Mesenchymal stem cell (in vitro differentiated cells and primary cell): ENCODE measurements around the gene COL4A1.
A peak's percentile ranks its signal among the peaks of the same experiment; 100 is the strongest.

ENCODE experiments used
- DNase-seq: peaks from one replicate; pipeline ENCODE4 v3.0.0-alpha.2; 2013
- H2AFZ ChIP-seq: one replicate; pipeline ENCODE4 v1.6.1; 2013; ENCODE audit warnings: low read depth, mild to moderate bottlenecking, control low read depth, inconsistent platforms, low read length, moderate library complexity
- H2AK5ac ChIP-seq: 2 replicates; pipeline ENCODE4 v1.6.1; 2013; ENCODE audit warnings: low read length, moderate library complexity, mild to moderate bottlenecking, inconsistent platforms; ENCODE audit not compliant: severe bottlenecking
- H2BK120ac ChIP-seq: one replicate; pipeline ENCODE4 v1.6.1; 2013; ENCODE audit warnings: low read depth, mild to moderate bottlenecking, inconsistent platforms, low read length, moderate library complexity
- H2BK12ac ChIP-seq, 2 experiments: one replicate each; pipeline ENCODE4 v1.6.1; 2013; ENCODE audit warnings: inconsistent platforms in 2 of 2, low read length in 2 of 2, mild to moderate bottlenecking in 2 of 2, moderate library complexity in 2 of 2, control low read depth in 1 of 2
- H2BK15ac ChIP-seq: one replicate; pipeline ENCODE4 v1.6.1; 2013; ENCODE audit warnings: mild to moderate bottlenecking, low read depth, inconsistent platforms; ENCODE audit not compliant: poor library complexity, severe bottlenecking
- H2BK5ac ChIP-seq: 2 replicates; pipeline ENCODE4 v1.6.1; 2013; ENCODE audit warnings: low read depth, mild to moderate bottlenecking, low read length, control low read depth, inconsistent platforms; ENCODE audit not compliant: poor library complexity, severe bottlenecking
- H3K14ac ChIP-seq, 2 experiments: one replicate each; pipeline ENCODE4 v1.6.1; 2013; ENCODE audit warnings: inconsistent platforms in 2 of 2, low read length in 2 of 2, control low read depth in 1 of 2, mild to moderate bottlenecking in 1 of 2, moderate library complexity in 1 of 2
- H3K18ac ChIP-seq, 2 experiments: one replicate each; pipeline ENCODE4 v1.6.1; 2013; ENCODE audit warnings: inconsistent platforms in 2 of 2, low read length in 2 of 2, control low read depth in 1 of 2, low read depth in 1 of 2, mild to moderate bottlenecking in 1 of 2
- H3K23ac ChIP-seq, 2 experiments: one replicate each; pipeline ENCODE4 v1.6.1; 2013; ENCODE audit warnings: inconsistent platforms in 2 of 2, low read length in 2 of 2, mild to moderate bottlenecking in 2 of 2, moderate library complexity in 2 of 2, control low read depth in 1 of 2
- H3K27ac ChIP-seq: 2 replicates; pipeline ENCODE4 v1.5.1; 2013; ENCODE audit warnings: mild to moderate bottlenecking, moderate library complexity, low read length, control low read depth, inconsistent platforms; ENCODE audit not compliant: poor library complexity, severe bottlenecking
- H3K27me3 ChIP-seq, 2 experiments: 2 replicates each; pipeline versions ENCODE4 v1.6.1 to v1.7.0; 2013; ENCODE audit warnings: low read length in 2 of 2, mild to moderate bottlenecking in 2 of 2, moderate library complexity in 2 of 2, control low read depth in 1 of 2, inconsistent platforms in 1 of 2; ENCODE audit not compliant: control insufficient read depth in 1 of 2, insufficient read depth in 1 of 2
- H3K36me3 ChIP-seq, 2 experiments: 2 replicates each; pipeline versions ENCODE4 v1.6.1 to v1.7.0; 2013; ENCODE audit warnings: low read length in 2 of 2, control low read depth in 1 of 2, inconsistent platforms in 1 of 2, low read depth in 1 of 2, mild to moderate bottlenecking in 1 of 2; ENCODE audit not compliant: insufficient read depth in 2 of 2, control insufficient read depth in 1 of 2
- H3K4ac ChIP-seq, 2 experiments: one replicate each; pipeline ENCODE4 v1.6.1; 2013; ENCODE audit warnings: inconsistent platforms in 2 of 2, low read length in 2 of 2, mild to moderate bottlenecking in 2 of 2, moderate library complexity in 2 of 2, control low read depth in 1 of 2, low read depth in 1 of 2
- H3K4me1 ChIP-seq: 2 replicates; pipeline ENCODE4 v1.6.1; 2013; ENCODE audit warnings: low read depth, low read length, control low read depth; ENCODE audit not compliant: control insufficient read depth, insufficient read depth
- H3K4me2 ChIP-seq: 2 replicates; pipeline ENCODE4 v1.6.1; 2013; ENCODE audit warnings: low read length, mild to moderate bottlenecking, inconsistent platforms; ENCODE audit not compliant: poor library complexity, severe bottlenecking
- H3K4me3 ChIP-seq, 2 experiments: 2 replicates each; pipeline versions ENCODE4 v1.5.1 to v1.7.0; 2013; ENCODE audit warnings: low read length in 2 of 2, mild to moderate bottlenecking in 2 of 2, control low read depth in 1 of 2, low read depth in 1 of 2; ENCODE audit not compliant: insufficient read depth in 1 of 2
- H3K79me1 ChIP-seq: replicated peaks from 2 replicates; pipeline ENCODE4 v1.6.1; 2013; ENCODE audit warnings: mild to moderate bottlenecking, control low read depth, low read length, inconsistent platforms; ENCODE audit not compliant: poor library complexity, severe bottlenecking
- H3K9ac ChIP-seq: 2 replicates; pipeline ENCODE4 v1.7.0; 2013; ENCODE audit warnings: mild to moderate bottlenecking, low read length, moderate library complexity
- H3K9me3 ChIP-seq: 2 replicates; pipeline ENCODE4 v1.7.0; 2013; ENCODE audit warnings: mild to moderate bottlenecking, low read length; ENCODE audit not compliant: control insufficient read depth
- H4K8ac ChIP-seq: one replicate; pipeline ENCODE4 v1.6.1; 2013; ENCODE audit warnings: inconsistent platforms, mild to moderate bottlenecking, low read length, moderate library complexity
- H4K91ac ChIP-seq: one replicate; pipeline ENCODE4 v1.6.1; 2013; ENCODE audit warnings: mild to moderate bottlenecking, low read length, inconsistent platforms
- WGBS: methylation state at CpG from one replicate; pipeline ENCODE4 v1.1.7; 2013; ENCODE audit warnings: mixed read lengths; 5-methylcytosine and 5-hydroxymethylcytosine counted together

The COL4A1 gene

GRCh38 chr13:110284779-110285484 lies 22.0 kb downstream of the COL4A1 start:
- Histone ChIP-seq H2AFZ (no peak overlapping the region), H2BK12ac (no peak overlapping the region), H3K4me2 (no peak overlapping the region), H3K23ac (no peak overlapping the region), H3K14ac (no peak overlapping the region), H3K18ac (no peak overlapping the region), H3K27me3 (peaks cover 0 to 4% of the 10 kb centered on the region in 2 experiments), H2BK5ac (no peak overlapping the region), H3K36me3 (peaks cover 0 to 59% of the 10 kb centered on the region in 2 experiments), H2BK120ac (no peak overlapping the region), H3K9ac (no peak overlapping the region), H3K4me1 (peaks cover 10% of the 10 kb centered on the region), H2BK15ac (no peak overlapping the region), H3K4ac (no peak overlapping the region), H2AK5ac (no peak overlapping the region), H3K4me3 (peak overlapping the region in 1 of 2 experiments; percentile 15), H4K91ac (no peak overlapping the region), H3K79me1 (peaks cover 23% of the 10 kb centered on the region), H3K9me3 (peaks cover 5% of the 10 kb centered on the region), H4K8ac (no peak overlapping the region), H3K27ac (no peak overlapping the region)
- 98% methylated on average over 10 of the region's 11 CpGs for WGBS
- DNase-seq: no peak

- 97% methylated on average over 5 of the region's 7 CpGs for WGBS
Measured at GRCh38 chr13:110283736-110284517, 23.0 kb downstream of the COL4A1 start.

GRCh38 chr13:110282316-110282841 lies 24.6 kb downstream of the COL4A1 start:
- Histone ChIP-seq H3K27me3 (peaks cover 0 to 4% of the 10 kb centered on the region in 2 experiments), H2AK5ac (no peak overlapping the region), H3K4me3 (no peak overlapping the region), H3K9ac (no peak overlapping the region), H3K4me2 (no peak overlapping the region), H4K91ac (no peak overlapping the region), H3K4me1 (peaks cover 10% of the 10 kb centered on the region), H4K8ac (no peak overlapping the region), H3K23ac (peak overlapping the region in 1 of 2 experiments; percentile 47), H2BK5ac (no peak overlapping the region), H2BK12ac (peak overlapping the region in 1 of 2 experiments; percentile 45), H3K36me3 (peaks cover 0 to 39% of the 10 kb centered on the region in 2 experiments), H2AFZ (no peak overlapping the region), H3K27ac (no peak overlapping the region), H3K9me3 (peaks cover 5% of the 10 kb centered on the region), H3K79me1 (peaks cover 19% of the 10 kb centered on the region), H3K14ac (no peak overlapping the region), H2BK120ac (no peak overlapping the region), H3K18ac (no peak overlapping the region), H2BK15ac (no peak overlapping the region), H3K4ac (no peak overlapping the region)
- 100% methylated on average over 1 of the region's 1 CpG for WGBS
- DNase-seq: no peak

More at GRCh38 chr13:110283736-110284517, 23.0 kb downstream of the COL4A1 start:
- H4K91ac ChIP-seq: no peak overlapping the region
- no peak overlapping the region for H2AK5ac ChIP-seq
- H3K9ac ChIP-seq: no peak overlapping the region
- peaks cover 5% of the 10 kb centered on the region for H3K9me3 ChIP-seq
- no peak overlapping the region for H3K18ac ChIP-seq
- H2AFZ ChIP-seq: no peak overlapping the region
- no peak overlapping the region for H3K23ac ChIP-seq
- peaks cover 10% of the 10 kb centered on the region for H3K4me1 ChIP-seq
- H3K79me1 ChIP-seq: peaks cover 22% of the 10 kb centered on the region
- H2BK120ac ChIP-seq: no peak overlapping the region
- peaks cover 0 to 4% of the 10 kb centered on the region in 2 experiments for H3K27me3 ChIP-seq
- H3K4me3 ChIP-seq: no peak overlapping the region
- no peak overlapping the region for H2BK12ac ChIP-seq
- no peak overlapping the region for H3K4ac ChIP-seq
- no peak overlapping the region for H4K8ac ChIP-seq
- H3K36me3 ChIP-seq: peaks cover 0 to 50% of the 10 kb centered on the region in 2 experiments
- H2BK15ac ChIP-seq: no peak overlapping the region
- H3K27ac ChIP-seq: no peak overlapping the region
- H3K14ac ChIP-seq: peak overlapping the region in 1 of 2 experiments; percentile 5
- H2BK5ac ChIP-seq: no peak overlapping the region
- H3K4me2 ChIP-seq: no peak overlapping the region
- no peak for DNase-seq

GRCh38 chr13:110281736-110282135 lies 25.2 kb downstream of the COL4A1 start:
- Histone ChIP-seq H3K9ac (no peak overlapping the region), H2AK5ac (no peak overlapping the region), H2BK12ac (no peak overlapping the region), H3K4me1 (peaks cover 10% of the 10 kb centered on the region), H2BK5ac (no peak overlapping the region), H3K4me2 (no peak overlapping the region), H2BK120ac (no peak overlapping the region), H3K4me3 (no peak overlapping the region), H3K4ac (no peak overlapping the region), H3K27ac (no peak overlapping the region), H3K79me1 (peaks cover 18% of the 10 kb centered on the region), H2BK15ac (no peak overlapping the region), H2AFZ (no peak overlapping the region), H4K8ac (no peak overlapping the region), H3K27me3 (peaks cover 0 to 4% of the 10 kb centered on the region in 2 experiments), H3K14ac (no peak overlapping the region), H3K23ac (no peak overlapping the region), H3K18ac (no peak overlapping the region), H4K91ac (no peak overlapping the region), H3K9me3 (peaks cover 5% of the 10 kb centered on the region), H3K36me3 (peaks cover 0 to 34% of the 10 kb centered on the region in 2 experiments)
- 88% methylated on average over 5 of the region's 5 CpGs for WGBS
- no peak for DNase-seq
